Measurements from ENCODE around the gene GALNT2.

Gene GALNT2

DNA sequence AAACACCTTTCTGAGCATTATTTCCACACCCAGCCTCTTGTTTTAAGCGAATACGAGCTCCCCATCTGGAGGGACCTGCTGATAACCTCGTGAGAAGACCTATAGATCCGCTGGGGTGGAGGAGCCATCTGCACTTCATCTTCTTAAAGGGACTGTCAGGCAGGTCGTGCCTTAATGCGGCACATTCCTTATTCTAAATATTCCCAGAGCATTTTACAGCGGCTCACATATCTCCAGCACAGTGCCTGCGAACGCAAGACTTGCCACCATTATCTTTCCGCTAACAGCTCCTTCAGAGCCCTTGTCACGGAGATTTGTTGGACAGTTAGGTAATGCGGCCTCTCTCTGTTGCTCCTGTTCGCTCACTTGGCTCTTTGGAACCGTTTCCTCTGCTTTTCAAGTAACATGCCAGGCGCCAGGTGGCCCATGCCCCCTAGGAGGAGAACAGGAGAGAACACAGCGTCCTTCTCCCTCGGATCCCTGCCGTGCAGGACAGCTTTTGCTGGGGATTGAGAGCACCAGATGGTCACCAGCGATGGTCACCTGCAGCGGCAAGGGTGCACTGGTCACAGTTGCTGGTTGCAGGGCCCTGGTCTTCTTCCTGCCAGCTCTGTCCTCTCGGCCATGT, 196.6 kb downstream of the GALNT2 start:
- Histone ChIP-seq H3K4me3 (ENCODE audit: low read length) (no peak overlapping the region), H3K9me3 (ENCODE audit: low read length) (no peaks in the 10 kb centered on the region), H2AFZ (ENCODE audit: low read depth, low read length) (no peak overlapping the region), H3K4me1 (ENCODE audit: insufficient read depth, low read length) (no peaks in the 10 kb centered on the region), H3K27me3 (ENCODE audit: insufficient read depth, low read length) (no peaks in the 10 kb centered on the region), H3K36me3 (ENCODE audit: insufficient read depth, low read length) (peaks cover 50% of the 10 kb centered on the region)

DNA sequence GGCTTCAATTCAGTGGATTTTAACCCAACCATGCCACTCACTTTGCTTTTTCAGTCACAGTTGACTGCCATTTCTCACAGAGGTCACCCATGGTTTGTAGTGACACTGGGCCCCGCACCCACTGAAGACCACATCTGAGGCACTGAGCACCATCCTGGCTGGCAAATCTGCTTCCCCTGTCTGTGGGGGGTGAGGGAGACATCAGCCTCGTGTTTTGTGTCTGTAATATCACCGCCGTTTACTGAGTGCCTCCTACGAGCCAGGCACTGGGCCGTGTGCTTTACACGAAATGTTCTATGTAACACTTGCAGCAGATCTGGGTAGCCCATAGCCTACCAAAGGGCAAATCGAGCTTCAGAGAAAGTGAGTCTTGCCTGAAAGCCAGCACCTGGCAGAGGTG, 197.3 kb downstream of the GALNT2 start:
- Histone ChIP-seq H3K4me1 (ENCODE audit: insufficient read depth, low read length) (no peaks in the 10 kb centered on the region), H2AFZ (ENCODE audit: low read depth, low read length) (no peak overlapping the region), H3K9me3 (ENCODE audit: low read length) (no peaks in the 10 kb centered on the region), H3K27me3 (ENCODE audit: insufficient read depth, low read length) (no peaks in the 10 kb centered on the region), H3K4me3 (ENCODE audit: low read length) (no peak overlapping the region), H3K36me3 (ENCODE audit: insufficient read depth, low read length) (peaks cover 45% of the 10 kb centered on the region)

DNA sequence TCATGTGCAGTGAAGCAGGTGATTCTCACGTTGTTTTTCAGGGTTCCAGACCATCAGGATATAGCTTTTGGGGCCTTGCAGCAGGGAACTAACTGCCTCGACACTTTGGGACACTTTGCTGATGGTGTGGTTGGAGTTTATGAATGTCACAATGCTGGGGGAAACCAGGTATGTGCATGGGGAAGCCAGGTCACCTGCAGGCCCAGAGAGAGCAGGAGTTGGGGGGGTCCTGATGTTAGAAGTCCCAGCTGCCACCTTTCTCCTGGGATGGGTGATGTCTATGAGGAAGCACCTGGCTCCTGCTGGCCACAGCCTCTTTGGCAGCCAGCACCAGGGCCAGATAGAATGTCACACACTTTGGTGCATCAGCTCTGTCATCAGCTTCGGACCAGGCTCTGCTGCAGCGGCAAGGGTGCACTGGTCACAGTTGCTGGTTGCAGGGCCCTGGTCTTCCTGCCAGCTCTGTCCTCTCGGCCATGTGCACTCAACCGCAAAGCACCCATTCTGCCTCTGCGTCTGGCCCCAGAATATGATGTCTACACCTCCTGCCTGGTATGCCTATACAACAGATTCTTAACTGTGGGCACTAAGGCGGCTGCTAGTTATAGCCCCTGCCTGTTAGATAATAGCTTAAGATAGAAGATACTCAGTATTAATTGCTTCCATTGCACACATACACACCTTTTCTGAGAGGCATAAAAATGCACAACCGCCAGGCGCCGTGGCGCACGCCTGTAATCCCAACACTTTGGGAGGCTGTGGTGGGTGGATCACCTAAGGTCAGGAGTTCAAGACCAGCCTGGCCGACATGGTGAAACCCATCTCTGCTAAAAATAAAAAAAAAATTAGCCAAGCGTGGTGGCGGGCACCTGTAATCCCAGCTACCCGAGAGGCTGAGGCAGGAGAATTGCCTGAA, 198.4 kb downstream of the GALNT2 start:
- H3K36me3 ChIP-seq (ENCODE audit: insufficient read depth, low read length), result peaks cover 45% of the 10 kb centered on the region
- no peaks in the 10 kb centered on the region for H3K9me3 ChIP-seq (ENCODE audit: low read length)
- H3K4me3 ChIP-seq (ENCODE audit: low read length), result no peak overlapping the region
- no peaks in the 10 kb centered on the region for H3K4me1 ChIP-seq (ENCODE audit: insufficient read depth, low read length)
- no peaks in the 10 kb centered on the region for H3K27me3 ChIP-seq (ENCODE audit: insufficient read depth, low read length)
- no peak overlapping the region for H2AFZ ChIP-seq (ENCODE audit: low read depth, low read length)

DNA sequence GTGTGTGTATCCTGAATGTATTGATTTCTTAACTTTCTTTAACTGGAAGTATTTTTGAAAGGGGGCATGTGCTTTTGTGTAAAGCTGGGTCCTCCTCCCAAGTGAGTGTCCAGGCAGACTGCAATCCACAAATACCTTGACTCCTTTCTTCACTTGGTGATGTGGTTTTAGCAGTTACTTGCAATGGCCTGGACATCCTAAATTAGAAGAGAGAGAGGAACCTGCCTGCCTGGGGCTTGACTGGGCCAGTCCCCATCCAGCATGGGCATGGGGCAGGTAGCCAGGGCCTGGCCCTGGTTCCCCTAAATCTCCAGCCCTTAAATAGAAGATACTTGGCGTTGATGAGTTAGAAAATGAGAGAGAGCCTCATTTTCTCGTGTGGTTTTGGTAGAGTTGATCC, 199.4 kb downstream of the GALNT2 start:
- Histone ChIP-seq H3K9me3 (ENCODE audit: low read length) (no peaks in the 10 kb centered on the region), H3K36me3 (ENCODE audit: insufficient read depth, low read length) (peaks cover 49% of the 10 kb centered on the region), H3K4me3 (ENCODE audit: low read length) (no peak overlapping the region), H2AFZ (ENCODE audit: low read depth, low read length) (no peak overlapping the region), H3K4me1 (ENCODE audit: insufficient read depth, low read length) (no peaks in the 10 kb centered on the region), H3K27me3 (ENCODE audit: insufficient read depth, low read length) (no peaks in the 10 kb centered on the region)

DNA sequence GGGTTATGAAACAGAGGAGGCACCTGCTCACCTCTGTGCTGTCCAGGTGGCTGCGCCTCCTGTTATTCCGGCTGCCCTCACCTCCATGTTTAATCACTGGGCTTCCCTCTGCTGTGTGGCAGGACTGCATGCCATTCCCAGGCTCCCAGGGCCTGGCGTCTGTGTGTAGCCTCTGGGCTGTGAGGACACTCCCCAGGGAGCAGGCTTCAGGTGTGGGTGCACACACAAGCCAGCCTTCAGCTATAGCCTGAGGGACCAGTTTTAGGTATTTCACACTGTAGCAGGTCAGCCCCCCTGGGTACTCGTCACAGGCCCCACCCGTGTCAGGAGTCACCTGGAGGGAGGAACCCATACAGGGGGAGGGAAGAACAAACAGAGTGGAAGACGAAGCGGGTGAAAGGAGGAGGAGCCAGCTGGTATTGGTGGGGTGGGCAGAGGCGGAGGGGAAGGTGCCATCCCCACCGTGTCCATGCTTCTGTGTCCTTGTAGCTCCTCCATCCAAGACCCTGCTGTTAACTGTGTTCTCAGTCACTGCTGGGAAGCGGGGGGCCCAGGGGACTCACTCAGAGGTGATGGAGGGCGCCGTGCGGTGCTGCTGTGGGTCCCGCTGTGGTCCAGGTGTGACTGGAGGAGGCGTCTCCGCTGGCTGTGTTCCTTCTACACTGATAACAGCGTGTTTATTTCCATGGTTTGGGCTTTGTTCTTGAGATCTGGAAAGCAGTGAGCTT, 200.5 kb downstream of the GALNT2 start:
- peaks cover 45% of the 10 kb centered on the region for H3K36me3 ChIP-seq (ENCODE audit: insufficient read depth, low read length)
- no peaks in the 10 kb centered on the region for H3K27me3 ChIP-seq (ENCODE audit: insufficient read depth, low read length)

DNA sequence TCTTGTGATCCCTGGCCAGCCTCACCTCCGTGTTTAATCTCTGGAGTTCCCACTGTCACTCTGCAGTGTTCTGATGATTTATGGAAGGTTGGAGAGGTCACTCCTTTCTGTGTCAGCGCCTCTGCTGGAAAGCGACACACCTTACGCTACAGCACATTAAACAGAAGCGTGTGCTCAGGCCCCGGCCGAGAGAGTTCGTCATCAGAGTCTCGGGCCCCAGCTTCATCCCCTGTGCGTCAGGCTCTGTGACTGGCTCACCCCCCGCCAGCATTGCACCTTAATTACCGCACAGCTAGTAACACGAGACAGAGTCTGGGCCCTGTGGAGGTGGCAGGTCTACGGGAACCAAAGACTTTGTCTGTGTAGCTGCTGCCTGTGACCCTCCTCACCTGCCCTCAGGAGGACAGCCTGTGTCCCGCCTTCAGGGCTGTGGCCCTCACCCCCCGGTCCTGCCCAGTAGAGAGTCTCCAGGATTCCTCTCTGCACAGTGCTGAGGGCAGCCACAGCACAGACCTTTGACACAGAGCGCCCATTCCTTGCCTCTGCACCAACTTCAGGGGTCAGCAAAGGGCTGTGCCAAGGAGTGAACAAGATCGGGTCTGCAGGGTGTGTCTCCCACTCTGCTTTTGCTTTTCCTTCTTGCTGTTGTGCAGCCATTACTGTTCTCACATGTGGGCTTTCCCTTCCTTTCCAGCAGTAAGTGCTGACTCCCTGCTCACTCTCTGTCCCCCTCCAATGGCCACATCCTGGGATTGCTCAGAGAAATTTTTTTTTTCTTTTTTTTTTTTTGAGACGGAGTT, 201.5 kb downstream of the GALNT2 start:
- Histone ChIP-seq H3K27me3 (ENCODE audit: insufficient read depth, low read length) (no peaks in the 10 kb centered on the region), H3K9me3 (ENCODE audit: low read length) (no peaks in the 10 kb centered on the region), H3K4me3 (ENCODE audit: low read length) (no peak overlapping the region), H3K4me1 (ENCODE audit: insufficient read depth, low read length) (no peaks in the 10 kb centered on the region), H3K36me3 (ENCODE audit: insufficient read depth, low read length) (peaks cover 34% of the 10 kb centered on the region), H2AFZ (ENCODE audit: low read depth, low read length) (no peak overlapping the region)

More for the DNA sequence above, 200.5 kb downstream of the GALNT2 start:
- H2AFZ ChIP-seq (ENCODE audit: low read depth, low read length), result no peak overlapping the region
- H3K4me3 ChIP-seq (ENCODE audit: low read length), result no peak overlapping the region
- H3K9me3 ChIP-seq (ENCODE audit: low read length), result no peaks in the 10 kb centered on the region
- H3K4me1 ChIP-seq (ENCODE audit: insufficient read depth, low read length), result no peaks in the 10 kb centered on the region

DNA sequence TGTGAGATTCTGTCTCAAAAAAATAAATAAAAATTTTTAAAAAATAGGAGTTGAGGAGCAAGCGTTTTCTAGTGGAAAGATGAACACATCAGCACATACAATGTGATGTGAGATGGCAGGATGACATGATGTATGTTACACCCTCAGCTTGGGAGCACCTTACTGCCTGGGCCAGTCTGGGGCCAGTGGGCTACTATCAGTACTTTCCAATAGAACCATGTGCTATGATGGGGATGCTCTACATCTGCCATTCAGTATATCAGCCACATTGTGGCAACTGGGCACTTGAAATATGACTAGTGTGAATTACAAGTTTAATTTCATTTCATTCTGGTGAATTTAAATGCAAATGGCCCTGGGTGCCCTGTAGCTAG, 203.1 kb downstream of the GALNT2 start:
- Histone ChIP-seq H3K4me3 (ENCODE audit: low read length) (no peak overlapping the region), H3K36me3 (ENCODE audit: insufficient read depth, low read length) (peaks cover 25% of the 10 kb centered on the region), H3K27me3 (ENCODE audit: insufficient read depth, low read length) (no peaks in the 10 kb centered on the region), H2AFZ (ENCODE audit: low read depth, low read length) (no peak overlapping the region), H3K4me1 (ENCODE audit: insufficient read depth, low read length) (no peaks in the 10 kb centered on the region), H3K9me3 (ENCODE audit: low read length) (no peaks in the 10 kb centered on the region)

DNA sequence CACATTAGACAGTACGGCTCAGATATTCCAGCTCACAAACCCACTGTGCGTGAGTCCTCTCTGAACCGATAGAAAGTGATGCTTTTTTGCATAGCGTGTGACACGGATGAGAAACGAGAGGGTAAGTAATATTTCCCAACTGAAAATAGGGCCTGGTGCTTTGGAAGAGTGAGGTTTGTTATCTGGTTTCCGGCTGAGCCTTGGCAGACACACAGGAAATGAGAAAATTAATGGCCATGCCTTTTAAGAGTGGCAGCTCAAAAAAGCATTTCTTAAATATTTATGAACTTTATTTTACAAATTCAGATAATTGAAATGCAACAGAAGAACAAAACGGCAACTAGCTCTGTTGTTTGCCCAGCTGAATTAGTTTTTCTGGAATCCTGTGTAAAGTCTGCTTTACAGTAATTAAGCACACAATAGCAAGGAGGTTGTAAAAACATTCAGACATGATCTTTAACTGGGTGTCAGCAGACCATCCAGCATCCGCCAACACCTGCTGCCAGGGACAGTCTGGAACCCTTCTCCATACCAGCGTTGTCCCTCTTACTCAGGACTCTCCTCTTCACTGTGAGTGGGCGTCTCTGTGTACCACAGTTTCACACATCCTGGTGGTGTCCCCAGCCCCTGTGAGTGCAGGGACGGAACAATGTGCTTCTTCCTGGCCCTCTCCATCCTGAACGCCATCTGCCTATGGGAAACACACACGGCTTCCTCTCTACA, 203.7 kb downstream of the GALNT2 start:
- Histone ChIP-seq H3K27me3 (ENCODE audit: insufficient read depth, low read length) (no peaks in the 10 kb centered on the region), H3K4me3 (ENCODE audit: low read length) (no peak overlapping the region), H3K9me3 (ENCODE audit: low read length) (no peaks in the 10 kb centered on the region), H3K4me1 (ENCODE audit: insufficient read depth, low read length) (no peaks in the 10 kb centered on the region), H3K36me3 (ENCODE audit: insufficient read depth, low read length) (peaks cover 23% of the 10 kb centered on the region), H2AFZ (ENCODE audit: low read depth, low read length) (no peak overlapping the region)

DNA sequence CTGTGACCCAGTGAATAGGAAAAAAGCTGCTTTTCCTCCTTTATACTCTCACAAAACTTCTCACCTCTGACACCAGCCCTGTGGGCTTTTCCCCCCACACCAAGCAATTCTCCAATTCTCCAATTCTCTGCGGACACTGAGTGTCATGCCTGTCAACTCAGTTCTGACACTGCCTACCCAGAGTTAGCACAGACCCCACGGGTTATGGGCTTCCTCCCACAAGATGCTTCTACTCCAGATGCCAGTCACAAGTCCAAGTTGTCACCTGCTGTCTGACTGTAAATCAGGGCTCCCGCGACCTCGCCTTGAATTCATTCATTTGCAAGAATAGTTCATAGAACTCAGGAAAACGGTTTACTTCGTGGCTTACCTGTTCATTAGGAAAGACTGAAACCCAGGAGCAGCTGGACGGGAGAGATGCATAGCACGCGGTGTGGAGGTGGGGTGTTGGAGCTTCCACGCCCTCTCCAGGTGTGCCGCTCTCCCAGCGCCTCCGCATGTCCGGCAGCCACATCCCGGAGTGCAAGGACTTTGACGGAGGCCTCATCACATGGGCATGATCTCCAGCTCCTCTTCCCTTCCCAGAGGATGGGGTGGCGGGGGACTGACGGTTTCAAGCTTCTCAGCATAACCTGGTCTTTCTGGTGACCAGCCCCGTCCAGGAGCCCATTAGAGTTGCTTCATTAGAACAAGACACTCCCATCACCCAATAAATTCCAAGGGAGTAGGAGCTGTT, 204.4 kb downstream of the GALNT2 start:
- Histone ChIP-seq H3K36me3 (ENCODE audit: insufficient read depth, low read length) (peaks cover 22% of the 10 kb centered on the region), H3K27me3 (ENCODE audit: insufficient read depth, low read length) (no peaks in the 10 kb centered on the region), H2AFZ (ENCODE audit: low read depth, low read length) (no peak overlapping the region), H3K4me1 (ENCODE audit: insufficient read depth, low read length) (peaks cover 4% of the 10 kb centered on the region), H3K4me3 (ENCODE audit: low read length) (no peak overlapping the region), H3K9me3 (ENCODE audit: low read length) (no peaks in the 10 kb centered on the region)

DNA sequence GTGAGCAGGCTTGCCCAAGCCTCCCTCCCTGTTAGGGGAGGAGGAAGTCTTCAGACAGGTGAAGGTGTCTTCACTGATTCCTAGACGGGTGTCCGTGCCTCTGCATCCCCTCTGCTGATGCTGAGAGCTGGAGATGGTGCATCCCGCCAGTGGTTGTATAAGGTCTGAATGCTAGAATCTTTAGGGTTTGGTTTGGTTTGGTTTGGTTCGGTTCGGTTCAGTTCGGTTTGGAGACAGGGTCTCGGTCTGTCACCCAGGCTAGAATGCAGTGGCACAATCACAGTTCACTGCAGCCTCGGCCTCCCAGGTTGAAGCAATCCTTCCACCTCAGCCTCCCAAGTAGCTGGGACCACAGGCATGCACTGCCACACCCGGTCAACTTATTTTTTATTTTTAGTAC, 205.5 kb downstream of the GALNT2 start:
- Histone ChIP-seq H3K9me3 (ENCODE audit: low read length) (no peaks in the 10 kb centered on the region), H3K36me3 (ENCODE audit: insufficient read depth, low read length) (peaks cover 18% of the 10 kb centered on the region), H3K27me3 (ENCODE audit: insufficient read depth, low read length) (no peaks in the 10 kb centered on the region), H3K4me1 (ENCODE audit: insufficient read depth, low read length) (peaks cover 14% of the 10 kb centered on the region), H2AFZ (ENCODE audit: low read depth, low read length) (no peak overlapping the region), H3K4me3 (ENCODE audit: low read length) (no peak overlapping the region)

DNA sequence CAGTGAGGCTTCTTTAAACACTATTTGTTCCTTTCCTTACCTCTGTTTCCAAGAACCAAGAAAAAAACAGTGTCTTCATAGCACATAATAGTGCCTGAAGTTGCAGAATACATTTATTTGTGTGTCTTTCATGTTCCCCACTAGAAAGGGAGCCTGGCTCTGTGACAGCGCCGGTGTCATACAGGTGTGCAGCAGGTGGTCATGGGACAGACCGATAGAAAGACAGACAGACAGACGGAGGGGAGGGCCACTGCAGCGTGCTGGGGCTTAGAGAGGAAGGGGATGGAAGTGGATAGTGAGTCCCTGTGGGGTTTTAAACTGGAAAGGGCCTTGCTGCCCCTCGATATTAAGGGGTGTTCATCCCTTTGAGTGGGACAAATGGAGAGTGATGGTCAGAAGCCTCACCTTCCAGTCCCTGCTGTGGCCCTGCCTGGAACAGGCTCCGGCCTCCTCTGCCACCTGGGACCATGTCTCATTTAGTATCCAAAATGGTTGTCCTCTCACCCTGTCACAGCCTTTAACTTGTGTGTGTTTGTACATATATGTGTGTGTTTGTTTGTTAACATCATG, 206.2 kb downstream of the GALNT2 start:
- no peak overlapping the region for H2AFZ ChIP-seq (ENCODE audit: low read depth, low read length)
- H3K9me3 ChIP-seq (ENCODE audit: low read length), result no peaks in the 10 kb centered on the region
- H3K4me1 ChIP-seq (ENCODE audit: insufficient read depth, low read length), result peaks cover 20% of the 10 kb centered on the region
- H3K27me3 ChIP-seq (ENCODE audit: insufficient read depth, low read length), result no peaks in the 10 kb centered on the region
- H3K36me3 ChIP-seq (ENCODE audit: insufficient read depth, low read length), result peaks cover 18% of the 10 kb centered on the region
- no peak overlapping the region for H3K4me3 ChIP-seq (ENCODE audit: low read length)
